ENCODE data around the gene PIAS1.

- TF ChIP-seq TAF1 (IDR thresholded peaks at IDR 0.05; ENCODE audit: borderline replicate concordance, insufficient read depth, low read length): no peak
- TF ChIP-seq, protein P1, sequence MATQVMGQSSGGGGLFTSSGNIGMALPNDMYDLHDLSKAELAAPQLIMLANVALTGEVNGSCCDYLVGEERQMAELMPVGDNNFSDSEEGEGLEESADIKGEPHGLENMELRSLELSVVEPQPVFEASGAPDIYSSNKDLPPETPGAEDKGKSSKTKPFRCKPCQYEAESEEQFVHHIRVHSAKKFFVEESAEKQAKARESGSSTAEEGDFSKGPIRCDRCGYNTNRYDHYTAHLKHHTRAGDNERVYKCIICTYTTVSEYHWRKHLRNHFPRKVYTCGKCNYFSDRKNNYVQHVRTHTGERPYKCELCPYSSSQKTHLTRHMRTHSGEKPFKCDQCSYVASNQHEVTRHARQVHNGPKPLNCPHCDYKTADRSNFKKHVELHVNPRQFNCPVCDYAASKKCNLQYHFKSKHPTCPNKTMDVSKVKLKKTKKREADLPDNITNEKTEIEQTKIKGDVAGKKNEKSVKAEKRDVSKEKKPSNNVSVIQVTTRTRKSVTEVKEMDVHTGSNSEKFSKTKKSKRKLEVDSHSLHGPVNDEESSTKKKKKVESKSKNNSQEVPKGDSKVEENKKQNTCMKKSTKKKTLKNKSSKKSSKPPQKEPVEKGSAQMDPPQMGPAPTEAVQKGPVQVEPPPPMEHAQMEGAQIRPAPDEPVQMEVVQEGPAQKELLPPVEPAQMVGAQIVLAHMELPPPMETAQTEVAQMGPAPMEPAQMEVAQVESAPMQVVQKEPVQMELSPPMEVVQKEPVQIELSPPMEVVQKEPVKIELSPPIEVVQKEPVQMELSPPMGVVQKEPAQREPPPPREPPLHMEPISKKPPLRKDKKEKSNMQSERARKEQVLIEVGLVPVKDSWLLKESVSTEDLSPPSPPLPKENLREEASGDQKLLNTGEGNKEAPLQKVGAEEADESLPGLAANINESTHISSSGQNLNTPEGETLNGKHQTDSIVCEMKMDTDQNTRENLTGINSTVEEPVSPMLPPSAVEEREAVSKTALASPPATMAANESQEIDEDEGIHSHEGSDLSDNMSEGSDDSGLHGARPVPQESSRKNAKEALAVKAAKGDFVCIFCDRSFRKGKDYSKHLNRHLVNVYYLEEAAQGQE (IDR thresholded peaks at IDR 0.05; ENCODE audit: insufficient read depth in 1 of 2, low read depth in 2 of 2, low read length in 2 of 2): no peak
Observed at GRCh38 chr15:68199340-68199739, 145.2 kb downstream of the PIAS1 start.

Data from PFSK-1 (cell line).